Renal pelvis (tissue), 3 donors: ENCODE results near the gene ZCCHC10. TPM values are rescaled to one million over a fixed set of nuclear protein-coding genes. Genes with fewer than 3 reads are reported as not detected.

Source experiments
- polyA plus RNA-seq, 3 donors: library from polyadenylated mRNA; unstranded; fragments of 120-200 nt; gene quantifications; one replicate each; pipeline ENCODE4 v1.2.1, GENCODE V29; 2013; ENCODE audit not compliant: insufficient read length in 3 of 3

Gene ZCCHC10
- polyA plus RNA-seq, 3 donors = 29.5 to 33.1 (median 30.9) TPM

Other genes starting within 250 kb of the ZCCHC10 start
- 10 to 100 TPM; 79.1 to 87.7 (median 84.1) TPM for gene SEPTIN8, start 249.3 kb downstream of the ZCCHC10 start, polyA plus RNA-seq
- 1 to 10 TPM; 3.9 to 5.2 (median 4.9) TPM for gene SOWAHA, start 213.2 kb downstream of the ZCCHC10 start, polyA plus RNA-seq
- 10 to 100 TPM; 12.7 to 20.9 (median 20.6) TPM for gene SHROOM1, start 195.9 kb downstream of the ZCCHC10 start, polyA plus RNA-seq
- 1 to 10 TPM; 1.1 to 2.2 (median 2.0) TPM for gene GDF9, start 160.1 kb downstream of the ZCCHC10 start, polyA plus RNA-seq
- 100 to 1,000 TPM; 199 to 253 (median 242) TPM for gene UQCRQ, start 159.9 kb downstream of the ZCCHC10 start, polyA plus RNA-seq
- 1 to 10 TPM; 4.0 to 9.9 (median 8.0) TPM for gene LEAP2, start 152.9 kb downstream of the ZCCHC10 start, polyA plus RNA-seq
- gene AFF4, start 62.9 kb downstream of the ZCCHC10 start, polyA plus RNA-seq = 10 to 100 TPM; 52.5 to 67.5 (median 64.0) TPM
- 100 to 1,000 TPM; 110 to 138 (median 131) TPM for gene HSPA4, start 25.5 kb upstream of the ZCCHC10 start, polyA plus RNA-seq